ENCODE results near the gene SOX2. TPM values are rescaled to one million over a fixed set of nuclear protein-coding genes. Genes with fewer than 3 reads are reported as not detected.

The SOX2 gene
- total RNA-seq, 1 donor from 2014 or later: not detected

DNA sequence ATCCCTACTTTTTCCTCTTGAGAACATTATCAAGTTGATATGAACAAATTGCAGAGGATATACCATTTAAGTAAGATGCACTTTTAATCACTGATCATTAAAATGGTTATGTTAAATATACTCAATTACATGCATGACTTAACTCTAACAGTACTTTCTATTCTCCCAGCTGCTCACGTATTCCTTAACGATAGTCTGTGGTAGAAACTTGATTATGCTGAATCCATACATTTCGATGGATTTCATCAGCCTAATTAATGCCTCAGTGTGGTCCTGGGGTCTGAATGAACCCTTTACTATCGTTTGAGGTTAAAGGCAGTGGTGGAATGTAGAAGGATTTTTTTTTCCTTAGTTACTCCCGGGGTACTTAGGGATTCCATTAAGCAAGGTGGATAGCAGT is 18.6 kb downstream of the SOX2 start:
- no peak for ATAC-seq (ENCODE audit: low read depth)
- no peak for TF ChIP-seq CTCF (IDR thresholded peaks at IDR 0.05)
- no peaks in the 10 kb centered on the region for H3K36me3 Mint-ChIP-seq (ENCODE audit: low read depth)
- intact Hi-C loops (cut with micrococcal nuclease): no loop called here
- ChIA-PET POLR2A (interaction anchor here (0.5 kb wide), 1 partner anchor 17 kb away, joined by 3 read pairs; no protein-coding TSS in a partner anchor), CTCF (no interaction called here)
- H3K4me1 Mint-ChIP-seq: peaks cover 15% of the 10 kb centered on the region
- no peak for DNase-seq
- H3K27ac Mint-ChIP-seq: no peak overlapping the region
- no peaks in the 10 kb centered on the region for H3K9me3 Mint-ChIP-seq
- peaks cover 61% of the 10 kb centered on the region for H3K27me3 Mint-ChIP-seq
- H3K4me3 Mint-ChIP-seq: no peak overlapping the region

DNA sequence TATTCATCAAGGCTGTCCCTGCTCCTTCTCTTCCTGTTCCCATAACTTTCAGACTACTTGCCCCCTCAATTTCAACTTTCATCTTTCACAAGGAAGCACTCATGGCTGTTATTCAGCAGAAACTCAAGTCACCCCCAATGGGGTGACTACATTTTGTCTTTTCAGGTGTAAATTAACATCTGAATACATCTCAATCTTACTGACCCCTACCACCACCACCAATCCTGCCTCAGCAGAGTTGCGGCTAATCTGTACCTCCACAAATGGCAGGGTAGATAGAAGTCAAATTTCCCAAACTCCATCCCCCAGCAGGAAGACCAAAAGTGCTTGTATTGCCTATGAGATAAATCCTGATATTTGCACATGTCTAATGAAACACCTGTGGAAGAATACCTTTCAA is 19.2 kb downstream of the SOX2 start:
- ChIA-PET POLR2A (interaction anchor here (0.5 kb wide), 1 partner anchor 17 kb away, joined by 3 read pairs; no protein-coding TSS in a partner anchor), CTCF (no interaction called here)
- intact Hi-C loops (cut with micrococcal nuclease): no loop called here
- Mint-ChIP-seq H3K27ac (no peak overlapping the region), H3K36me3 (ENCODE audit: low read depth) (no peaks in the 10 kb centered on the region), H3K27me3 (peaks cover 58% of the 10 kb centered on the region), H3K4me1 (peaks cover 15% of the 10 kb centered on the region), H3K4me3 (no peak overlapping the region), H3K9me3 (no peaks in the 10 kb centered on the region)
- DNase-seq: no peak
- no peak for TF ChIP-seq CTCF (IDR thresholded peaks at IDR 0.05)
- ATAC-seq (ENCODE audit: low read depth): no peak

DNA sequence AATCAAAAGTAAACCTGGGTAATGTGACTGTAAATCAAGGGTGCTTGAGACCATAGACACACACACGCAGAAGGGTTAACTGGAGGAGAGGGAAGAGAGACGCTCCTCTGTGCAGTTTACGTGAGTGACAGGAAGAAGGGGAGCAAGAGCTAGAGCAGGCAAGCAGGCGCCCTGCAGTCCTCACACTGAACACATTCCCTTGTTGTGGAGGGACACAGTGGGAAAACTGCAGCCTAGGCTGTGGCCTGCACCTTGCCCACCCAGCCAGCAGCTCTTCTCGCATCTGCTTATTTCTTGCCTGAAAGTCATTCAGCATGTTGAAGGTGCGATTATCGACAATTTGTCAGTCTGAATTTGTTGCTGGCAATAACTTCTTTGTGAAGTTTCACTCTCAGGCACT is 24.2 kb downstream of the SOX2 start:
- intact Hi-C loops (cut with micrococcal nuclease): no loop called here
- Mint-ChIP-seq H3K36me3 (ENCODE audit: low read depth) (no peaks in the 10 kb centered on the region), H3K9me3 (no peaks in the 10 kb centered on the region), H3K4me1 (no peaks in the 10 kb centered on the region), H3K4me3 (no peak overlapping the region), H3K27me3 (peaks cover 19% of the 10 kb centered on the region), H3K27ac (no peak overlapping the region)
- ChIA-PET POLR2A (no interaction called here), CTCF (no interaction called here)
- TF ChIP-seq CTCF (IDR thresholded peaks at IDR 0.05): no peak
- DNase-seq (no peak), ATAC-seq (ENCODE audit: low read depth) (no peak)

DNA sequence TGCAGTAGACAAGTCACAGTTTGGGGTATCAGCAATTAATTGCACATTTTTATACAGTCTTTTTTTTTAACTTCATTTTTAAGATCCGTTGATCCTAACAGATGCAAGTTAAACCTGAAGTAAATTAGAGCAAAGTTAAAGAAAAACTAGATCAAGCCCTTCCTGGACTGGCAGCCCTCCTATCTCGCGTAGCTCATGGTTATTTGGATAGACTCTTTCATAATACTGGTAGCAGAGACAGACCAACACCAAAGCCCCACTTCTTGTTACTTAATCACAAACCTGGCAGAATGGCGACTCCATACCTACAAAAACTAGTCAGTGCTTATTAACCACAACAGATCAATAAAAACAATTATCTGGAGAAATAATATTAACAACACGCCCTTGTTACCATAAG is 26.8 kb downstream of the SOX2 start:
- DNase-seq (no peak), ATAC-seq (ENCODE audit: low read depth) (no peak)
- H3K9me3 Mint-ChIP-seq: no peaks in the 10 kb centered on the region
- H3K27ac Mint-ChIP-seq: no peak overlapping the region
- H3K27me3 Mint-ChIP-seq: peaks cover 5% of the 10 kb centered on the region
- H3K4me1 Mint-ChIP-seq: no peaks in the 10 kb centered on the region
- POLR2A ChIA-PET: no interaction called here
- CTCF ChIA-PET: no interaction called here
- intact Hi-C loops (cut with micrococcal nuclease): no loop called here
- H3K4me3 Mint-ChIP-seq: no peak overlapping the region
- H3K36me3 Mint-ChIP-seq (ENCODE audit: low read depth): no peaks in the 10 kb centered on the region
- TF ChIP-seq CTCF (IDR thresholded peaks at IDR 0.05): no peak

GRCh38 chr3:181739628-181740027 is 27.9 kb downstream of the SOX2 start:
- H3K36me3 Mint-ChIP-seq (ENCODE audit: low read depth): no peaks in the 10 kb centered on the region

More at GRCh38 chr3:181739628-181740027, 27.9 kb downstream of the SOX2 start:
- Mint-ChIP-seq H3K4me3 (no peak overlapping the region), H3K27me3 (peaks cover 1% of the 10 kb centered on the region), H3K27ac (no peak overlapping the region), H3K4me1 (no peaks in the 10 kb centered on the region), H3K9me3 (no peaks in the 10 kb centered on the region)
- ChIA-PET CTCF (no interaction called here), POLR2A (no interaction called here)
- DNase-seq (no peak), ATAC-seq (ENCODE audit: low read depth) (no peak)
- intact Hi-C loops (cut with micrococcal nuclease): no loop called here
- TF ChIP-seq CTCF (IDR thresholded peaks at IDR 0.05): no peak
